ENCODE results near the gene GALNT1.

GALNT1 gene

GRCh38 chr18:35750929-35751328 lies 169.4 kb downstream of the GALNT1 start:
- H3K36me3 ChIP-seq = no peaks in the 10 kb centered on the region
- H3K27me3 ChIP-seq = no peaks in the 10 kb centered on the region
- H3K9me3 ChIP-seq = no peaks in the 10 kb centered on the region
- no peak overlapping the region for H3K4me3 ChIP-seq (ENCODE audit: low read depth in 1 of 2, low read length in 1 of 2)
- no peaks in the 10 kb centered on the region for H3K4me1 ChIP-seq (ENCODE audit: control insufficient read depth in 1 of 2, insufficient read depth in 1 of 2, low read depth in 1 of 2, low read length in 1 of 2)
- no peak for TF ChIP-seq CTCF (IDR thresholded peaks at IDR 0.05)
- no peak overlapping the region for H3K27ac ChIP-seq

GRCh38 chr18:35753306-35753910 lies 171.9 kb downstream of the GALNT1 start:
- Histone ChIP-seq H3K4me3 (ENCODE audit: low read depth in 1 of 2, low read length in 1 of 2) (no peak overlapping the region), H3K4me1 (ENCODE audit: control insufficient read depth in 1 of 2, insufficient read depth in 1 of 2, low read depth in 1 of 2, low read length in 1 of 2) (no peaks in the 10 kb centered on the region), H3K9me3 (no peaks in the 10 kb centered on the region), H3K36me3 (no peaks in the 10 kb centered on the region), H3K27me3 (no peaks in the 10 kb centered on the region), H3K27ac (no peak overlapping the region)
- no peak for TF ChIP-seq CTCF (IDR thresholded peaks at IDR 0.05)

GRCh38 chr18:35754464-35754863 lies 172.9 kb downstream of the GALNT1 start:
- Histone ChIP-seq H3K9me3 (no peaks in the 10 kb centered on the region), H3K27ac (no peak overlapping the region), H3K36me3 (no peaks in the 10 kb centered on the region), H3K4me3 (ENCODE audit: low read depth in 1 of 2, low read length in 1 of 2) (no peak overlapping the region), H3K4me1 (ENCODE audit: control insufficient read depth in 1 of 2, insufficient read depth in 1 of 2, low read depth in 1 of 2, low read length in 1 of 2) (no peaks in the 10 kb centered on the region), H3K27me3 (no peaks in the 10 kb centered on the region)
- TF ChIP-seq CTCF (IDR thresholded peaks at IDR 0.05) = no peak

GRCh38 chr18:35755369-35755768 lies 173.8 kb downstream of the GALNT1 start:
- no peak overlapping the region for H3K4me3 ChIP-seq (ENCODE audit: low read depth in 1 of 2, low read length in 1 of 2)
- no peak for TF ChIP-seq CTCF (IDR thresholded peaks at IDR 0.05)
- H3K9me3 ChIP-seq = no peaks in the 10 kb centered on the region
- no peaks in the 10 kb centered on the region for H3K27me3 ChIP-seq
- H3K36me3 ChIP-seq = no peaks in the 10 kb centered on the region
- H3K27ac ChIP-seq = no peak overlapping the region
- no peaks in the 10 kb centered on the region for H3K4me1 ChIP-seq (ENCODE audit: control insufficient read depth in 1 of 2, insufficient read depth in 1 of 2, low read depth in 1 of 2, low read length in 1 of 2)

GRCh38 chr18:35756506-35757117 lies 175.1 kb downstream of the GALNT1 start:
- H3K27ac ChIP-seq = no peak overlapping the region
- no peaks in the 10 kb centered on the region for H3K36me3 ChIP-seq
- no peaks in the 10 kb centered on the region for H3K4me1 ChIP-seq (ENCODE audit: control insufficient read depth in 1 of 2, insufficient read depth in 1 of 2, low read depth in 1 of 2, low read length in 1 of 2)
- TF ChIP-seq CTCF (IDR thresholded peaks at IDR 0.05) = peak; percentile 76
- no peaks in the 10 kb centered on the region for H3K27me3 ChIP-seq
- H3K4me3 ChIP-seq (ENCODE audit: low read depth in 1 of 2, low read length in 1 of 2) = no peak overlapping the region
- H3K9me3 ChIP-seq = no peaks in the 10 kb centered on the region
